ENCODE results near the gene MTSS2.

- TF ChIP-seq CTCF (IDR thresholded peaks at IDR 0.05; ENCODE audit: low read depth, low read length) (no peak), EZH2phosphoT487 (IDR thresholded peaks at IDR 0.05; ENCODE audit: low read depth) (no peak)
These were observed 25.0 kb downstream of the MTSS2 start for GRCh38 chr16:70660672-70661350.

Measured in OCI-LY3 (cell line).